Hepatocyte (in vitro differentiated cells): ENCODE data around the gene ETS2.

ENCODE experiments used
- EZH2 ChIP-seq: fragments of 200-600 bp; sonication (generic); IDR thresholded peaks from 2 replicates; pipeline ENCODE4 v1.6.1; 2016; ENCODE audit warnings: antibody characterized with exemption, mild to moderate bottlenecking, borderline replicate concordance
- TF ChIP-seq, protein P1 (sequence below): fragments of 200-600 bp; sonication (generic); IDR thresholded peaks from 2 replicates; pipeline ENCODE4 v1.5.1; 2016; ENCODE audit warnings: antibody characterized with exemption, mild to moderate bottlenecking; ENCODE audit not compliant: poor library complexity

DNA sequence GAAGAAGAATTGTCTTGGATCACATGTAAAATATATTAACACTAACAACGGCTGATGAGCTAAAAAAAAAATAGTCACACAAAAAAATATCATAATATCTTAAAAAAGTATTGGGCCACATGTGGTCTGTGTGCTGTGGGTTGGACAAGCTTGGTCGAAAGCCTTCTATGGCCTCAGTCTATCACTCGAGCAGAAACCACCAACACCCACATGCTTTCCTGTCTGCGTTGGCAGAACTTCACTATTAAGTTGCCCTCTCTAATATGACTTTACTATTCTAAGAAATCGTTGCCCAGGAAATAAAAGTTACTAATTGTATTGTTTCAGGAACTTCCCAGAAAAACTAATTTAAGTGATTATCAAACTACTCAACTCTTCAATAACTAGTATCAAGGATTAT lies 28.2 kb upstream of the ETS2 start:
- TF ChIP-seq, protein P1, sequence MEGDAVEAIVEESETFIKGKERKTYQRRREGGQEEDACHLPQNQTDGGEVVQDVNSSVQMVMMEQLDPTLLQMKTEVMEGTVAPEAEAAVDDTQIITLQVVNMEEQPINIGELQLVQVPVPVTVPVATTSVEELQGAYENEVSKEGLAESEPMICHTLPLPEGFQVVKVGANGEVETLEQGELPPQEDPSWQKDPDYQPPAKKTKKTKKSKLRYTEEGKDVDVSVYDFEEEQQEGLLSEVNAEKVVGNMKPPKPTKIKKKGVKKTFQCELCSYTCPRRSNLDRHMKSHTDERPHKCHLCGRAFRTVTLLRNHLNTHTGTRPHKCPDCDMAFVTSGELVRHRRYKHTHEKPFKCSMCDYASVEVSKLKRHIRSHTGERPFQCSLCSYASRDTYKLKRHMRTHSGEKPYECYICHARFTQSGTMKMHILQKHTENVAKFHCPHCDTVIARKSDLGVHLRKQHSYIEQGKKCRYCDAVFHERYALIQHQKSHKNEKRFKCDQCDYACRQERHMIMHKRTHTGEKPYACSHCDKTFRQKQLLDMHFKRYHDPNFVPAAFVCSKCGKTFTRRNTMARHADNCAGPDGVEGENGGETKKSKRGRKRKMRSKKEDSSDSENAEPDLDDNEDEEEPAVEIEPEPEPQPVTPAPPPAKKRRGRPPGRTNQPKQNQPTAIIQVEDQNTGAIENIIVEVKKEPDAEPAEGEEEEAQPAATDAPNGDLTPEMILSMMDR, result no peak
- TF ChIP-seq EZH2, result no peak
